B cell (primary cell): ENCODE results near the gene LIX1.

Source experiments
- EZH2 ChIP-seq: IDR thresholded peaks from 2 replicates; pipeline ENCODE4 v1.6.1; 2012; ENCODE audit warnings: borderline replicate concordance, low read depth, mild to moderate bottlenecking, moderate library complexity, low read length; ENCODE audit not compliant: insufficient read depth, poor library complexity, severe bottlenecking
- TF ChIP-seq, protein P1 (sequence below): fragments of 200-600 bp; IDR thresholded peaks from one replicate; pipeline ENCODE4 v1.8.0; 2022; ENCODE audit warnings: antibody characterized with exemption, mild to moderate bottlenecking

DNA sequence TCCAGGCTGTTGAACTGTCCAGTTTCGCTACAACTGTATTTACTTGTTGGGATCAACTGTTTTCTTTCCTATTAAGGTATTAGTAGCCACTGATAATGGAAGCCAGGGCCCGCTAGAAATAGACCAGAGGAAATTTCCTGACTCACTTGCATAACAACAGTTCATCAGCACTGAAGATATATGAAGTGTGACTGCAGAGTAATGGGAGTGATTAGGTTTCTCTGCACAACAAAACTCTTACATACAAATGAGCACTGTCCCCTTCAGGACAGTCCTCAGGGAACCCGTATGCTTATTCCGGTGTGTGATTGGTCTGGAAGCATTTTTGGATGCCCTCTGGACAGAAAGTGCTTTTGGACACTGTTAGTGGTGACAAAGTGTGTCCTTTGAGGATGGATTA is 55.3 kb downstream of the LIX1 start:
- TF ChIP-seq, protein P1, sequence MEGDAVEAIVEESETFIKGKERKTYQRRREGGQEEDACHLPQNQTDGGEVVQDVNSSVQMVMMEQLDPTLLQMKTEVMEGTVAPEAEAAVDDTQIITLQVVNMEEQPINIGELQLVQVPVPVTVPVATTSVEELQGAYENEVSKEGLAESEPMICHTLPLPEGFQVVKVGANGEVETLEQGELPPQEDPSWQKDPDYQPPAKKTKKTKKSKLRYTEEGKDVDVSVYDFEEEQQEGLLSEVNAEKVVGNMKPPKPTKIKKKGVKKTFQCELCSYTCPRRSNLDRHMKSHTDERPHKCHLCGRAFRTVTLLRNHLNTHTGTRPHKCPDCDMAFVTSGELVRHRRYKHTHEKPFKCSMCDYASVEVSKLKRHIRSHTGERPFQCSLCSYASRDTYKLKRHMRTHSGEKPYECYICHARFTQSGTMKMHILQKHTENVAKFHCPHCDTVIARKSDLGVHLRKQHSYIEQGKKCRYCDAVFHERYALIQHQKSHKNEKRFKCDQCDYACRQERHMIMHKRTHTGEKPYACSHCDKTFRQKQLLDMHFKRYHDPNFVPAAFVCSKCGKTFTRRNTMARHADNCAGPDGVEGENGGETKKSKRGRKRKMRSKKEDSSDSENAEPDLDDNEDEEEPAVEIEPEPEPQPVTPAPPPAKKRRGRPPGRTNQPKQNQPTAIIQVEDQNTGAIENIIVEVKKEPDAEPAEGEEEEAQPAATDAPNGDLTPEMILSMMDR: no peak
- TF ChIP-seq EZH2: no peak
